ENCODE measurements around the gene NKAIN4. TPM values are rescaled to one million over a fixed set of nuclear protein-coding genes. Genes with fewer than 3 reads are reported as not detected.

The NKAIN4 gene
- total RNA-seq, 1 experiment from 2014 or later = not detected

GRCh38 chr20:63272105-63273058, 18.1 kb upstream of the NKAIN4 start, which contains the start of gene ARFGAP1:
Gene ARFGAP1 (plus strand): TSS chr20:63272813. CDS start chr20:63275581, 2,768 bp downstream.
- Histone ChIP-seq H2AFZ (peak within 1 kb of the TSS; percentile 73), H3K27ac (peak within 1 kb of the TSS; percentile 10; the same call in 1 of the 2 replicates), H3K79me2 (ENCODE audit: low read depth) (peaks cover 49% of the 10 kb centered on the region), H3K9me3 (ENCODE audit: insufficient read depth, low read depth) (no peaks in the 10 kb centered on the region), H3K36me3 (ENCODE audit: low read depth) (peaks cover 15% of the 10 kb centered on the region; the same call in 1 of the 2 replicates), H3K4me3 (peak within 1 kb of the TSS; percentile 91), H3F3A (ENCODE audit: insufficient read depth, low read depth) (no peaks in the 10 kb centered on the region; the same call in 1 of the 2 replicates), H3K4me2 (peak within 1 kb of the TSS; percentile 99), H3K27me3 (ENCODE audit: insufficient read depth, low read depth) (no peaks in the 10 kb centered on the region), H4K20me1 (ENCODE audit: insufficient read depth) (peaks cover 41% of the 10 kb centered on the region), H3K9me2 (ENCODE audit: insufficient read depth) (no peaks in the 10 kb centered on the region), H3K4me1 (replicated peaks; ENCODE audit: insufficient read depth) (peaks cover 18% of the 10 kb centered on the region)
- ChIA-PET POLR2A (ENCODE audit: unreplicated experiment) (interaction anchor here (0.5 to 0.8 kb wide), 3 partner anchors 35 to 791 kb away, joined by 4 to 19 read pairs (median 16); partner anchors contain the start of gene TCEA2), CTCF (interaction anchor here (0.6 to 1.9 kb wide), 2 partner anchors 49 to 75 kb away, joined by 4 to 13 read pairs; no protein-coding TSS in a partner anchor)
- intact Hi-C loops (cut with micrococcal nuclease; ENCODE audit: unreplicated experiment) = no loop called here
- TF ChIP-seq EZH2 (IDR thresholded peaks at IDR 0.05; ENCODE audit: low read depth) (no peak), CTCF (conservative IDR thresholded peaks at IDR 0.05) (no peak)
- BruUV-seq (replicated peaks) = no TSS peak
- peak; percentile 86 to 90 for DNase-seq

DNA sequence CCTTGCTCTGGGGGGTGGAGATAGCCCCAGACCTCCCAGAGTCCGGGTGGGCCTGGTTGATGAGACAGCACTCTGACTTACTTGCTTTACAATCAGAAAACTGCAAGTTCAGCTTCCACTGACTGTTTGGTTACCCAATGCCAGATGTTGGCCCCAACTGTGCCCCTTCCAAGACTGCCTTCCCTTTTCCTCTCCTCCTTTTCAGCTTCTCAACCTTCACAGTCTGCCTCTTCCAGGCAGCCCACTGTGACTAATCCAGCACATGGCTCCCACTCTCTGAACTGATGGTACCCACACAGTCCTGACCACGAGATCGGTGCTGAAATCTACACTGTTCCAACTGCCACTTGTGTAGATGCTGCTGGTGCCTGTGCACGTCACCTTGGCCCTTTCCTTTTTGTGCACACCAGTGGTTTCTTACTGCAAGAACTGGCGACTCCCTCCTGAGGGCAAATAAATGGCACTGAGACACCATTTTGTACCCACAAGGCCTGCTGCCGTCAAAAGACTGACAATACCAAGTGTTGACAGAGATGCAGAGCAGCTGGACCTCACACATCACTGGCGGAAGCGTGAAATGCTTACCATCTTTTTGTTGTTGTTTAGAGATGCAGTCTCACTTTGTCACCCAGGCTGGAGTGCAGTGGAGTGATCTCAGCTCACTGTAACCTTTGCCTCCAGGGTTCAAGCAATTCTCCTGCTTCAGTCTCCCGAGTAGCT, 16.5 kb upstream of the NKAIN4 start:
- H3K4me1 ChIP-seq (replicated peaks; ENCODE audit: insufficient read depth) = peaks cover 18% of the 10 kb centered on the region
- POLR2A ChIA-PET (ENCODE audit: unreplicated experiment) = no interaction called here
- no peaks in the 10 kb centered on the region for H3K9me2 ChIP-seq (ENCODE audit: insufficient read depth)
- no peak for DNase-seq
- H4K20me1 ChIP-seq (ENCODE audit: insufficient read depth) = peaks cover 25% of the 10 kb centered on the region
- H3K79me2 ChIP-seq (ENCODE audit: low read depth) = peaks cover 38% of the 10 kb centered on the region
- no peaks in the 10 kb centered on the region for H3K9me3 ChIP-seq (ENCODE audit: insufficient read depth, low read depth)
- H3K4me2 ChIP-seq = no peak overlapping the region
- H3K27me3 ChIP-seq (ENCODE audit: insufficient read depth, low read depth) = 0 out of 2 replicates have a peak, but pooled peaks cover 4% of the 10 kb centered on the region
- no peaks in the 10 kb centered on the region; the same call in 1 of the 2 replicates for H3F3A ChIP-seq (ENCODE audit: insufficient read depth, low read depth)
- no peak for TF ChIP-seq EZH2 (IDR thresholded peaks at IDR 0.05; ENCODE audit: low read depth)
- no peak for TF ChIP-seq CTCF (conservative IDR thresholded peaks at IDR 0.05)
- no peaks in the 10 kb centered on the region for H3K36me3 ChIP-seq (ENCODE audit: low read depth)
- H2AFZ ChIP-seq = no peak overlapping the region
- H3K27ac ChIP-seq = no peak overlapping the region
- intact Hi-C loops (cut with micrococcal nuclease; ENCODE audit: unreplicated experiment) = no loop called here
- H3K4me3 ChIP-seq = no peak overlapping the region
- no TSS peak for BruUV-seq (replicated peaks)
- CTCF ChIA-PET = interaction anchor here (0.6 kb wide), 2 partner anchors 341 to 469 kb away, joined by 3 read pairs; partner anchors contain the start of gene SLC2A4RG

- Histone ChIP-seq H3K36me3 (ENCODE audit: low read depth) (no peaks in the 10 kb centered on the region), H3K9me2 (ENCODE audit: insufficient read depth) (no peaks in the 10 kb centered on the region), H3K27me3 (ENCODE audit: insufficient read depth, low read depth) (peaks cover 12% of the 10 kb centered on the region; the same call in 1 of the 2 replicates), H3K27ac (no peak overlapping the region), H3F3A (ENCODE audit: insufficient read depth, low read depth) (no peaks in the 10 kb centered on the region; the same call in 1 of the 2 replicates), H3K79me2 (ENCODE audit: low read depth) (peaks cover 28% of the 10 kb centered on the region), H3K4me2 (no peak overlapping the region), H3K9me3 (ENCODE audit: insufficient read depth, low read depth) (no peaks in the 10 kb centered on the region), H3K4me3 (no peak overlapping the region), H3K4me1 (replicated peaks; ENCODE audit: insufficient read depth) (peaks cover 18% of the 10 kb centered on the region), H4K20me1 (ENCODE audit: insufficient read depth) (peaks cover 14% of the 10 kb centered on the region), H2AFZ (no peak overlapping the region)
- intact Hi-C loops (cut with micrococcal nuclease; ENCODE audit: unreplicated experiment) = no loop called here
- ChIA-PET CTCF (no interaction called here), POLR2A (ENCODE audit: unreplicated experiment) (no interaction called here)
- no TSS peak for BruUV-seq (replicated peaks)
- DNase-seq = no peak
- TF ChIP-seq CTCF (conservative IDR thresholded peaks at IDR 0.05) (no peak), EZH2 (IDR thresholded peaks at IDR 0.05; ENCODE audit: low read depth) (no peak)
These were observed 15.5 kb upstream of the NKAIN4 start for GRCh38 chr20:63269724-63270123.

Measured in PC-9 (cell line).